MM.1S (cell line): ENCODE results near the gene NPPC.

Experiments used
- CTCF ChIP-seq: fragments of 300-600 bp; sonication (generic); IDR thresholded peaks from 2 replicates; pipeline ENCODE4 v1.5.1; 2016; ENCODE audit warnings: antibody characterized with exemption, low read length, mixed read lengths
- EZH2phosphoT487 ChIP-seq: fragments of 300-600 bp; sonication (generic); IDR thresholded peaks from 2 replicates; pipeline ENCODE4 v1.6.1; 2018; ENCODE audit warnings: antibody characterized with exemption, low read length

GRCh38 chr2:231923951-231924888, 2.0 kb downstream of the NPPC start:
- TF ChIP-seq CTCF (no peak), EZH2phosphoT487 (no peak)
